Measurements from ENCODE around the gene JMJD1C.

The JMJD1C gene

DNA sequence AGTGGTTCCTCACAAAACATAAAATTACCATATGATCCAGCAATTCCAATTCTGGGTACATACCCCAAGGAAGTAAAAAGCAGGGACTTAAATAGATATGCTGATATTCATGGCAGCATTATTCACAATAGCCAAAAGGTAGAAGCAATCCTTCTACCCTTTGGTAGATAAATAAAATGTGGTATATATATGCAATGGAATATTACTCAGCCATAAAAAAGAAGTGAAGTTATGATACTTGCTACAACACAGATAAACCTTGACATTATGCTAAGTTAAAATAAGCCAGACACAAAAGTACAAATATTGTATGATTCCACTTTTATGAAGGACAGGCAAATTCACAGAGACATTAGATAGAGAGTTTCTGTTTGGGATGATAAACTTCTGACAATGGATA lies 13.3 kb downstream of the JMJD1C start:
- Histone ChIP-seq H3K27ac (ENCODE audit: low read depth, low read length) (no peak overlapping the region), H3K79me2 (ENCODE audit: control insufficient read depth, low read length) (peaks cover 26% of the 10 kb centered on the region), H3K4me2 (ENCODE audit: low read length) (no peak overlapping the region), H3K9me2 (replicated peaks; ENCODE audit: control insufficient read depth, low read length) (no peaks in the 10 kb centered on the region), H4K20me1 (ENCODE audit: control insufficient read depth, insufficient read depth, low read depth, low read length) (no peaks in the 10 kb centered on the region), H3K36me3 (ENCODE audit: control insufficient read depth, low read length) (no peaks in the 10 kb centered on the region), H3K4me3 (ENCODE audit: low read length) (no peak overlapping the region), H3K27me3 (ENCODE audit: control insufficient read depth, low read length) (no peaks in the 10 kb centered on the region), H3F3A (ENCODE audit: control insufficient read depth, insufficient read depth) (no peaks in the 10 kb centered on the region), H3K4me1 (ENCODE audit: control insufficient read depth, low read length) (peaks cover 4% of the 10 kb centered on the region), H3K9me3 (ENCODE audit: control insufficient read depth, insufficient read depth, low read length) (no peaks in the 10 kb centered on the region)
- TF ChIP-seq EZH2phosphoT487 (IDR thresholded peaks at IDR 0.05; ENCODE audit: borderline replicate concordance, low read length), result no peak
- TF ChIP-seq, protein P1, sequence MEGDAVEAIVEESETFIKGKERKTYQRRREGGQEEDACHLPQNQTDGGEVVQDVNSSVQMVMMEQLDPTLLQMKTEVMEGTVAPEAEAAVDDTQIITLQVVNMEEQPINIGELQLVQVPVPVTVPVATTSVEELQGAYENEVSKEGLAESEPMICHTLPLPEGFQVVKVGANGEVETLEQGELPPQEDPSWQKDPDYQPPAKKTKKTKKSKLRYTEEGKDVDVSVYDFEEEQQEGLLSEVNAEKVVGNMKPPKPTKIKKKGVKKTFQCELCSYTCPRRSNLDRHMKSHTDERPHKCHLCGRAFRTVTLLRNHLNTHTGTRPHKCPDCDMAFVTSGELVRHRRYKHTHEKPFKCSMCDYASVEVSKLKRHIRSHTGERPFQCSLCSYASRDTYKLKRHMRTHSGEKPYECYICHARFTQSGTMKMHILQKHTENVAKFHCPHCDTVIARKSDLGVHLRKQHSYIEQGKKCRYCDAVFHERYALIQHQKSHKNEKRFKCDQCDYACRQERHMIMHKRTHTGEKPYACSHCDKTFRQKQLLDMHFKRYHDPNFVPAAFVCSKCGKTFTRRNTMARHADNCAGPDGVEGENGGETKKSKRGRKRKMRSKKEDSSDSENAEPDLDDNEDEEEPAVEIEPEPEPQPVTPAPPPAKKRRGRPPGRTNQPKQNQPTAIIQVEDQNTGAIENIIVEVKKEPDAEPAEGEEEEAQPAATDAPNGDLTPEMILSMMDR (IDR thresholded peaks at IDR 0.05; ENCODE audit: low read depth, low read length, poor library complexity, severe bottlenecking), result no peak

DNA sequence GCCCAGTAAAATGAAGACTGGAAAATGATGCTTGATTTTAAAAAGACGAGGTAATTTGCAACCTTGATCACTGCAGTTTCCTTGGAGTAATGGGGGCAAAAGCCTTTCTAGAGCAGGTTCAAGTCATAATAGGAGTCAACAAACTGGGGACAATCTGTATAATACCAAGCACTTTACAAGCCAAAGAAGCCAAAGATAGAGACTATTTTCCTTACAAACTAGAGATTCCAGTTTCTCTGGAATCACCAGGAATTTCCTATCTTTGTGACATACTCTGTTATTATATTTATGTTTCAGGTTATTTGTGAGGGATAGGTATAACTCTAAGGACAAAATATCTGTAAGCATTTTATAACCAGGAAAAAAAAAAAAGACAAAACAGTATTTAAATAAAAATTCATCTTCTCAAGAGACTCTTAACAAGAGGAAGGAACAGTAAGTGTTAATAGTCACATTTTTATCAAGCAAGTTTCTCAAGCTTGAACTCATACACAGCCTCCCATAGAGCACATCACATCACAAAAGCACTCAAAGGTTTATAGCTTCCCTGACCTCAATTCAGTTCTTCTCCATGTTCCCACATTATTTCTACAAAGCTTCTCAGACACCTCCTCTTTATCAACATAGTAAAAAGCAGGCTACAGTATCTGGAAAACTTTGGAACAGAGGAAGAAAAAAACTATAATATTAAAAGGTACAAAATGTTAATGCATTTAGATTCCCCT lies 18.9 kb downstream of the JMJD1C start:
- TF ChIP-seq, protein P1 (IDR thresholded peaks at IDR 0.05; ENCODE audit: low read depth, low read length, poor library complexity, severe bottlenecking), result no peak
- no peak for TF ChIP-seq EZH2phosphoT487 (IDR thresholded peaks at IDR 0.05; ENCODE audit: borderline replicate concordance, low read length)

DNA sequence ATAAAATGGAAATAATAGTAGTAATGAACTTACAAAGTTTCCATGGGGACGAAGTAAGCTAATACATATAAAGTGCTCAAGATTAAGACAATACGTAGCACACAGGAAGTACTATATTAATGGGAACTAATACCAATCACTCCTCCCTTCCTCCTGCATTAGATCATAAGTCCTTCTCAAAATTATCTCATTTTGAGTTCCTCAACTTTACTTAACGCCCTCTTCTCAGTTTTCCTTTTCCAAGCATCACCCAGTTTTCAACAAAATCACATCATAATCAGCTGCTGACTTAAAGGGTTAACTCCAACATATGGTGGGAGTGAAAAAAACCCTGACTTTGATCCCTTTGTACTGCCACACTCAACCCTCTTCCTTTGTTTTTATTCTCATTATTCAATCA lies 24.4 kb downstream of the JMJD1C start:
- H3K27ac ChIP-seq (ENCODE audit: low read depth, low read length), result no peak overlapping the region
- H3K4me3 ChIP-seq (ENCODE audit: low read length), result no peak overlapping the region
- TF ChIP-seq, protein P1 (IDR thresholded peaks at IDR 0.05; ENCODE audit: low read depth, low read length, poor library complexity, severe bottlenecking), result no peak
- TF ChIP-seq EZH2phosphoT487 (IDR thresholded peaks at IDR 0.05; ENCODE audit: borderline replicate concordance, low read length), result no peak
- no peaks in the 10 kb centered on the region for H3K9me2 ChIP-seq (replicated peaks; ENCODE audit: control insufficient read depth, low read length)
- H3K36me3 ChIP-seq (ENCODE audit: control insufficient read depth, low read length), result no peaks in the 10 kb centered on the region
- H3F3A ChIP-seq (ENCODE audit: control insufficient read depth, insufficient read depth), result no peaks in the 10 kb centered on the region
- no peaks in the 10 kb centered on the region for H3K4me1 ChIP-seq (ENCODE audit: control insufficient read depth, low read length)
- peaks cover 8% of the 10 kb centered on the region for H4K20me1 ChIP-seq (ENCODE audit: control insufficient read depth, insufficient read depth, low read depth, low read length)
- no peak overlapping the region for H3K4me2 ChIP-seq (ENCODE audit: low read length)
- H3K9me3 ChIP-seq (ENCODE audit: control insufficient read depth, insufficient read depth, low read length), result no peaks in the 10 kb centered on the region
- H3K79me2 ChIP-seq (ENCODE audit: control insufficient read depth, low read length), result peaks cover 53% of the 10 kb centered on the region
- no peaks in the 10 kb centered on the region for H3K27me3 ChIP-seq (ENCODE audit: control insufficient read depth, low read length)

More for the DNA sequence above, 18.9 kb downstream of the JMJD1C start:
- H3F3A ChIP-seq (ENCODE audit: control insufficient read depth, insufficient read depth), result no peaks in the 10 kb centered on the region
- H4K20me1 ChIP-seq (ENCODE audit: control insufficient read depth, insufficient read depth, low read depth, low read length), result no peaks in the 10 kb centered on the region
- H3K9me3 ChIP-seq (ENCODE audit: control insufficient read depth, insufficient read depth, low read length), result no peaks in the 10 kb centered on the region
- H3K36me3 ChIP-seq (ENCODE audit: control insufficient read depth, low read length), result no peaks in the 10 kb centered on the region
- H3K4me3 ChIP-seq (ENCODE audit: low read length), result no peak overlapping the region
- no peaks in the 10 kb centered on the region for H3K27me3 ChIP-seq (ENCODE audit: control insufficient read depth, low read length)
- H3K4me1 ChIP-seq (ENCODE audit: control insufficient read depth, low read length), result peaks cover 4% of the 10 kb centered on the region
- no peaks in the 10 kb centered on the region for H3K9me2 ChIP-seq (replicated peaks; ENCODE audit: control insufficient read depth, low read length)
- no peak overlapping the region for H3K4me2 ChIP-seq (ENCODE audit: low read length)
- no peak overlapping the region for H3K27ac ChIP-seq (ENCODE audit: low read depth, low read length)
- H3K79me2 ChIP-seq (ENCODE audit: control insufficient read depth, low read length), result peaks cover 51% of the 10 kb centered on the region
